NOMO-1 treated with dmso at 0.1 percent for 144 hours (cell line): ENCODE results near the gene SIPA1L3.

Experiments used
- DNase-seq: peaks from one replicate; lab custom pipeline; 2025; ENCODE audit not compliant: unreplicated experiment; lab: John Stamatoyannopoulos, UW

Gene SIPA1L3

DNA sequence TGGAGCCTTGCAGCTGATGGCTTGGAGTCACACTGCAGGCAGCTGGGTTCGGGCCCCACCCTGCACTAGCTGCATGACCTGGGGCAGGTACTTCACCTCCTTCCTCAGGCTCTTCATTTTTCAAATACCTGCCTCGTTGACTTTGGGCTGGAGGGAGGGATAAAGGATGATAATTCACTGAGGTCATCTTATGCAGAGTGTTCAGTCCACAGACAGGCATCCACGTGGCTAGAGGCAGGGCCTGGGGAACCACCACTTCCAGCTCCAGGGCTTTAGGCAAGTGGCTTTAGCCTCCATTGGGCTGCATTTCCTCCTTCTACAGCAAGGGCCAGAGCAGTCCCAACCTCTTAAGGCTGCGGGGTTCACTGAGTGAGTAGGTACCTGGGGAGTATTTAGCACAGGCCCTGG, 84.8 kb downstream of the SIPA1L3 start:
- no peak for DNase-seq

DNA sequence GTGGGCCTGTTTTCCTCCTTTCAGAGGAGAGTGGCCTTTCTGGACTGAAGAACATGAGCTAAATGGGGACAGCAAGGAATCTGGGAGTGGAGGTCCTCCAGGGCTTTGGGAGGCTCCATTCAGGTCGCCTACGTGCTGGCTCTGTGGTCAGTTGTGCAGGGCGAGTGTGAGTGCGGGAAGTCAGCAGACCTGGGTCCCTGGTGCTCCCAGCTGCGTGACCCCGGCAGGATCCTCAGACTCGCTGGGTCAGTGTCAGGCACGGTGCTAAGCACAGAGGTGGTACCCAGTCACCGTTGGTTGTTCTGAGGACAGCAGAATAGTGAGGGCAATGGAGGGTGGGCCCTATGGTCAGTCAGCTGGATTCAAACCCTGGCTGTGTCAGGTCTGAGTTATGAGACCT, 85.8 kb downstream of the SIPA1L3 start:
- DNase-seq: no peak

DNA sequence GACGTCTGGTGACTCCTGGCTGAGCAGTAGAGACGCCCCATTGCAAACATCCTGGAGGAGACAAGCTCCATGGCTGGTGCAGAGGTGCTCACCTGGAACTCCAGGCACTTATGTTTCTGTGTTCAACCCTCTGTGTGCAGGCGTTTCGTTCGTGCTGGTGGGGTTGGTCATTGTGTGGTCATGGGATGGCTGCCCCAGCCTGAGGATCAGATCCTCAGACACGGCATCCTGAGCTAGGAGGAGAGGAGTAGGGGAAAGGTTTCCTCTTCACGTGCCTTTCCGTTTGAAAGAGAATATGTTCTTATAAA, 87.8 kb downstream of the SIPA1L3 start:
- DNase-seq: no peak

DNA sequence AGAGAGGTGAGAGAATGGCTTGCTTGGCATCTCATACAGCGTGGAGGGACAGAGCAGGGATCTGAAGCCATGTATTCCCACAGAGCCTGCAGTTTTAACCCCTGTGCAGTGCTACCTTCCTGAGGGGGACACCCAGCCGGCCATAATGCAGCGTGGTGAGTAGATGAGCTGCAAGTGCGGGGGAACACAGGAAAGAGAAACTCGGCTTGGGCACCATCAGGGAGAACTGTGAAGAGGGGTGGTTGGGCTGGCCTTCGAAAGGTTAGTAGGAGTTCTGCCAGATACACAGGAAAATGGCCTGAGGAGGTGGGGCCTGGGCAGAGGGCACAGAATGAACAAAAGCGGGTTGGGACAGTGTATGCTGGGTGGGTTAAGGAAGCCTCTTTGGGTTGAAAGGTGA, 88.3 kb downstream of the SIPA1L3 start:
- DNase-seq: no peak

DNA sequence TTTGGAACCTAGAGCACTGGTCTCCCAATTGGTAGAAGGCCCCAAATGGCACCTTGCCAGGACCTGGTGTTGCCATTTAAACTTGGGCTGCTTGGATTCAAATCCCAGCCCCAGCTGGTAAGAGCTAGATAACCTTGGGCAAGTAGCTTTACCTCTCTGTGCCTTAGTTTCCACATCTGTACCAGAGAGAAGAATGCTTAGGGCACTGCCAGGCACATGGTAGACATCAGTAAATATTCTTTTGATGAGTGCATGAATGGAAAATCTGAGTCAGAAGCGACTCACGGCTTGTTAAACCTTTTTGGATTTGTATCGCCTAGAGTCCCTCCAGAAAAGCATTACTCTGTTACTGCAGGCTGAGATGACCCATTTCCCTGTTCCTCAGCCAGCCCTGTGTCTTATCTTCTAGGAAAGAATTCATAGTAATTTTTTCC, 90.9 kb downstream of the SIPA1L3 start:
- DNase-seq: no peak

DNA sequence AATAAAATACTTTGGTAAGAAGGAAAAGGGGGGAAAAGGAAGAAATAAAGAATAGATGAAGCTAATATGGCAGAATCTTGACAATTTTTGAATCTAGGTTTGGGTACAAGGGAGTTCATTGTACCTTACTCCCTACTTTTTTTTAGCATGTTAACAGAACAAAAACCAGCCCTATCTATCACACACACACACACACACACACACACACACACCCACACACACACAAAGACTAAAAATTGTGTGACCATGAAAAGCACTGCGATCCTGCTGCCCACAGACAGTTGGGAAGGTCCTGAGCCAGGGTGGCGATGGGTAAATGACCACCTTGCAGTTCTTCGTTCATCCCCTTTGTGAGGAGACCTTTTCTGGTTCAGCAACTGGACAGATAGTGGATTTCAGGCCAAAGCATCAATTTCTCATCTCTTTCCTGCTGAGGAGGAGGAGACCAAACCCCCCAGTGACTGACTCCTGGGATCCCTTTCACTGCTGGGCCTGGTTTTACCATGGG, 91.8 kb downstream of the SIPA1L3 start:
- DNase-seq: no peak

DNA sequence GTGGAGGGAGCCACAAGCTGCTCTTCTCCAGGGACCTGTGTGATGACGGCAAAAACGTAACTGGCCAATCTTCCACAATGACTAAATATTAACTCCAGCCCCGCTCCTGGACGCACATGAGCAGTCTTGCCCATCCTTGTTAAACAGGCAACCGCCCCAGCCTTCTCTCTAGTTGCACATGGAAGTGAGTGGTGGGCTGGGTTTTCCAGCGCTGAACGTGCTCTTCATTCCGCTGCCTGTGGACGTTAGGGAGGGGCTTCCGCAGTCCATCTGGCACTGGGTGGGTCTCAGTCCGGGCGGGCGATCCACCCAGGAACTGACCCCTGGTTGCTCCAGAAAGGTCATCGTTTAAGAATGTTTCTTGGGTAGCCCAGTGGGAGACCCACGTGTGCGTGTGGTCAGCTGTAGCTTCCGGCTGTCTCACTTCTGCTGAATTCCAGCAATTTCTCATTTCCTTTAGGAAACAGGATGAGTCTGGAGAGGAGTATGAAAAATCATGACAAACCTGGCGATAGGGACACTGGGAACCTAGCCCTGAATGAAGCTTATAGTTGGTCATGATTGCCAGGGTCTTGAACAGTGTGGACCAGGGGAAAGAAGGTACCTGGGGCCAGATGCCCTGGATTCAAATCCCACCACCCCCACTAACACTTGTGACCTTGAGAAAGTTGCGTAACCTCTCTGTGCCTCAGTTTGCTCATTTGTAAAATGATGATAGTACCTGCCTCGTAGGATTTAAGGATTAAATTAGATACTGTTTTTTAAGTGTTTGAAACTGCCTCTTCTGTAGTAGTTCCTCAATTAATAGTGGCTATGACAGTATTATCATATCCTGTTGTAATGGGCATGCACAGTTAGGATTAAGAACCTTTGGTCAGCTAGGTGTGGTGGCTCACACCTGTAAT, 92.6 kb downstream of the SIPA1L3 start:
- DNase-seq: no peak

DNA sequence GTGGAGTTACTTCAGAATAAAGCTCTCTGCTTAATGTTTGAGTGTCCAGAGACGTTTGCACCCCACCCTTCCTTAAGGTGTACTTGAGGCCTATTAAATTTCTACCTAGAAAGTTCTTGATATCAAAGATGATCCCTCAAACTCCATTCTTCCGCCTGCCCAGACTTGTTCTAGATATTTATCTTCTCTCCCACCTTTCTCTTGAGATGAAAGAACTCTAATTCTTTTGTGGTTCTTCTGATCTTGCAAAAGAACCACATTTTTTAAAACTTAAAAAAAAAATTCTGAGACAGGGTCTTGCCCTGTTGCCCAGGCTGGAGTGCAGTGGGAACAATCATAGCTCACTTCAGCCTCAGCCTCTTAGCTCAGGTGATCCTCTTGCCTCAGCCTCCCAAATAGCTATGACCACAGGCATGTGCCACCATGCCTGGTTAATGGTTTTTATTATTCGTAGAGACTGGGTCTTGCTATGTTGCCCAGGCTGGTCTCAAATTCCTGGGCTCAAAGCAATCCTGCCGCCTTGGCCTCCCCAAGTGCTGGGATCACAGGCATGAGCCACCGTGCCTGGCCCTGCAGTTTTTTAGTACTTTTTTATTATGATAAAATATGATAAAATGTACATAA, 94.3 kb downstream of the SIPA1L3 start:
- DNase-seq: no peak

DNA sequence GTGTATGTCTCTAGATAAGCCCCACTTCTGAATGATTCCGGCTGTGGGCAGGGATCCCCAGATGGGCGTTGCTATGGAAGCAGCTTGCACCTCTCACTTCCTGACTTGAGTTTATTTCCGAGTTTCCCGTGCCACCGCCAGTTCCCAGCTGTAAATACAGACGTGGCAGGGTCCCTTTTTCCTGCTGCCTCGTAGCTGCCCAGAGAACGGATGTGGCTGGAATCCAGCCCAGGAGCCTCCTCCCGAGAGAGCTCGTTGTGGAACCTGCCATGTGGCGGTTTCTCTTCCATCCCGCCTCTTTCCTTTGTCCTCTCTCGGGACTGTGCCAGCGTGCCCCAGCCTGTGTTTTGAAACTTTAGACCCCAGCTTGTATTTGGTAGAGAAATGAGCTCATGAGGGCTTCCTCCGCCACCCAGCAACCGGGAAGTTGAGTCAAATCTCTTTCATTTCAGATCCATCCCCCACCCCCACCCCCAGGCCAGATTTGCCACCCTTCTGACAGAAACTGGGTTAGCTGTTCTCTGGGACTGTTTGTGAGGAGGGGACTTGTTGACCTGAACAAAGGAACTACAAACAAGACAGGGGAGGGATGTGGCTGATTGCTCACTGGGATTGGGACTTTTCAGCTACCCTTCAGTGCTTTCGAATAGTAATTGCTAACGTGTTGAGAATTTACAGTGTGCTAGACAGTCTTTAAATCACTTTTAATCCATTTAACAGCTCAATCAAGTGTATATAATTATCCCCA, 96.6 kb downstream of the SIPA1L3 start:
- DNase-seq: no peak

DNA sequence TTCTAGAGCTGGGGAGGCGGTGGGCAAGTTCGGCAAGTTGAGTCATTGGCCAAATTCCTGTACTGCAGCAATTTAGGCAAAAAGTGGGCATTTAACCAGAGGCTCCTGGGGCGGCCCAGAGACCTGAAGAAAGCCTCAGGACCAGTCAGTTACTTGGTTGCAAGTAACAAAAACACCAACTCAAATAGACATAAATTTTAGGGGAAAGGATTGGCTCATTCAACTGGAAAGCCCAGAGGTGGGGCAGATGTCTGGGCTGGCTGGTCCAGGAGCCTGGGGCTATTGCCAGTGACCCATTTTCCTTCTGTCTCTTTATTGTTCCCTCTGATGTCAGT, 97.1 kb downstream of the SIPA1L3 start:
- no peak for DNase-seq

DNA sequence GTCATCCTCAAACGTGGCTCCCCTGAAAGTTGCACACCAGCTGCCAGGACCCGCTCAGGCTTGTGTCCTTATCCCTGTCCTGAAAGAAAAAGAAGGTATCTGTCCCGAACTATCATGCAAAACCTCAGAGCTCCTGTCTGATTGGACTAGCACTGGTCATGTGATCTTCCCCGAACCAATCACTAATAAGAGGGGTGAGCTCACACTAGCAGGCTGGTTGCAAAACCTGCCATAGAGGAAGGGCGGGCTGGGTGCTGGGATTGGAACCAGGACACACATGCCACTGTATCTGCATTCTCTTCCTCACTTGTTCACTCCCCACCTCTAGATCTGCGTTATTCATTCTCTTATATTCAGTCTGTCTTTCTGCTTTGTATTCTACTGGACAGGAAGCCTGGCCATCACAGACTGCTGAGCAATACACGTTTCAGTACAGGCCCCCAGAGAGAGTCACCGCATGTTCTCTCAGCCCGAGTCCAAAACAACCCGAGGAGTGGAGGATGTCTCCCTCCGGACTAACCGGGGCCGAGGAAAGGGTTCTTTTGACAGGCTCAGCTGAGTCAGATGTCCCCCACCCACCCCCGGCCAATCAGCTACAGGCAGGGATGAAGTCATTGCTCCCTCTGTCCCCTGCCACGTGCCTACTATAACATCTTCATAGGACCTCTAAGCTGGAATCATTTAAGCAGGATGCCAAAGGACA, 97.7 kb downstream of the SIPA1L3 start:
- no peak for DNase-seq

DNA sequence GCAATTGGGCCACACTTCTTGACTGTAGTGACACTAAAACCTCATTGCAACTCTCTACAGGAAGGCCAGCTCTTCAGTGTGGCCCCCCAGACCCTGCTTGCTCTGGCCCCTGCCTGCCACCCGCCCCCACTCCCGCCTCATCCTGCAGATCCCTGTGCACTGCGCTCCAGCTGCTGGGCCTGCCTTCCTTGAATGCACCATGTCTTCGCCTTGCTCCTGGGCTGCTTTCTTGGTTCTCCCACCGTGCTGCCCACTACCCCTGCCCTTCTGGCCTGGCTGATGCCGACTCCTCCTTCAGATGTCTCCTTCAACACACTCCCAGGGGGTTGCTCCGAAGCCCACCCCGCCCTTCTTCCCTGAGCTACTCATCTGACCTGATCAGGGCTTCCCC, 98.2 kb downstream of the SIPA1L3 start:
- DNase-seq: no peak

DNA sequence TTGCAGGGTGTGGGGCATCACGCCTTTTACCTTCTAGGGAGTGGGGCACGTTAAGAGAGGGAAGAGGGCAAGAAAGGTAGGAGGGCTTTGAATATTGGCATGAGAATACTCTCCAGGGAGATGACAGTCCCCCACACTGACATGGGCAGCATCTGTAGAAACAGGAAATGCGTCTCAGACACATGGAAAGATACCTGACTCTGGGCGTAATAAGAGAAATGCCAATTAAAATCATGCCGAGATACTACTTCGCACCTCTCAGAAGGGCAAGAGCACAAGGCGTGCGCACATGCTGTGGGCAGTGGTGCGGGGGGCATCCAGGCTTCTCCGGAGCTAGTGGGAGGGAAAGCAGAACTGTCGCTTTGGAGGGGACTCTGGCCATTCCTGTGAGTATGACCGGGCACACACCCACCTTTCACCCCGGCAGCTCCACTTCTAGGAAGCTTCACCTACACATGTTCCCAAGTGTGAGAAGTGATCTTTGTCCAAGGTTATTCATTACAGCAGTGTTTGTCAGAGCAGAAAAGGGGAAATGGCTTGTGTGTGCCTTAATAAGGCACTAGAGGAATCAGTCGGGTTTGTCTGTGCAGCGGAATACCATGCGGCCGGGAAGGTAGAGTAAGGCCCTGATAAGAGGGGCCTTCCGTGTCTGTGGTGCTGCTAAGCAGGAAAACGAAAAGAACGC, 99.5 kb downstream of the SIPA1L3 start:
- no peak for DNase-seq

DNA sequence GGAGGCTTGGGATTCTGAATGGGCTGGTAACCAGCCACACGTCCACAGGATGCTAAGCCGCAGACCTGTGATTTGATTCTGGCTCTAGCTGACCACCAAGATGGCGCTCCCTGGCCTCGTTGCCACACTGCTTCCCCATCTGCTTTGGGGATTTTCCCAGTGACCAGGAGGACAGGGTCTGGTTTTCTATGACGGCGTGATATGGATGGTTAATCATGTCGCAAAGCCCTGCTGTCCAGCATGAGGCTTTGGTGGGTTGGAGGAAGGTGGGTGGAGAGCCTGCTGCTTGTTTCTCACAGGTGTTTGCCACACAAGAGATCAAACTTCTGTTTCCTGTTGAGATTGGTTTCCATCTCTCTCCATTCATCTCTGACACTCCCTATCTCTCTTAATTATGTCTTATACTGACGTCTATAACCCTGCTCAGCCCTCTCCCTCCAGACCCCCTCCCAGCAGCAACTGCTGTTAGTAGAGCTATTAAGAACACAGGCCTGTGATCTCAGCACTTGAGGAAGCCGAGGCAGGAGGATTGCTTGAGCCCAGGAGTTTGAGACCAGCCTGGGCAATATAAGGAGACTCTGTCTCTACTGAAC, 102.7 kb downstream of the SIPA1L3 start:
- no peak for DNase-seq

DNA sequence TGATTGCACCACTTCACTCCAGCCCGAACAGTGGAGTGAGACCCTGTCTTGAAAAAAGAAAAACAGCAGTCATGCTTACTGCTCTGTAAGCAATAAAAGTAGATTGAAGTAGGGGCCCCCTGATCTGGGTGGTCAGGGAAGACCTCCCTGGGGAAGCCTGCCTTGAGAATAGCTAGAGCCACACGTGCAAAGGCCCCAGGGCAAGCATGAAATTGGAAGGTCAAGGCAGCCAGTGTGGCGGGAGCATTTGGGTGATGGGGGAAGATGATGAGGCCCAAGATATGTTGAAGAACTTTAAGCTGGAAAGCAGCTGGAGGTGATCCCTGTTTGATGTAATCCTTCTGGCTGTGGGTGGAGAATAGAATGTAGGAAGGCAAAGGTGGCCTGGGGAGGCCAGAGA, 104.4 kb downstream of the SIPA1L3 start:
- no peak for DNase-seq

DNA sequence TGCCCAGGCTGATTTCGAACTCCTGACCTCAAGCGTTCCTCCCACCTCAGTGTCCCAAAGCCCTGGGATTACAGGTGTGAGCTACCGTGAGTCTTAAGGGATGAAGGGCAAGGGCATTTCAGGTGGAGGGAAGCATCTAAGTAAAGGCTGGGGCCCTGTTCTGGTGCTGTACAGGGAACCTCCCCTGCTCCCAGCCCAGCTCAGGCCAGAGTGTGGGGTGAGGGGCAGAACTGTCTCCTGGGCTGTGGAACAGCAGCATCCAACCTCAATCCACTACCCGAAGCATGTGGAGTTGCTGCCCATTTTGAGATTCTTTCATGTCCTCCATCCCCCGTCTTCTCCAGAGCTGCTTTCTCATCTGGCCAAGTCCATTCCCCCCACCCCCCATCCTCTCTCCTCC, 105.3 kb downstream of the SIPA1L3 start:
- no peak for DNase-seq

DNA sequence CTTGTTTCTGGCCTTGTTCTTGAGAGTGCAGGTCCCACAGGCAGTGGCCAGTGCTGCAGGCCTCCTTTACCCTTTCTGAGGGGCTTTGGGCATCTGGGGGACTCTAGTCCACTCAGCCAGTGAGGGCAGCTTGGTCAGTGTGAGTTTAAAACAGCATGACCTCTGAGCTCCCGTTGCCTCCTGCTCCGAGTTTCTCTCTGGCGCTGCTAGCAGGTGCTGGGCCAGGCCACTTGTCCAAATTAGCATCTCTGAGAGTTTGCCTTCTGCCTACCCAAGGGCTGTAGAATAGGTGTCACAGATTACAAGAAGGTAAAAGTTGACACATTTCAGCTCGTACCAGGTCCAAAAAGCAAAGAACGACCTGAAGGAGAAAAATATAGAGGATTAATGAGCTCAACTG, 105.9 kb downstream of the SIPA1L3 start:
- no peak for DNase-seq

DNA sequence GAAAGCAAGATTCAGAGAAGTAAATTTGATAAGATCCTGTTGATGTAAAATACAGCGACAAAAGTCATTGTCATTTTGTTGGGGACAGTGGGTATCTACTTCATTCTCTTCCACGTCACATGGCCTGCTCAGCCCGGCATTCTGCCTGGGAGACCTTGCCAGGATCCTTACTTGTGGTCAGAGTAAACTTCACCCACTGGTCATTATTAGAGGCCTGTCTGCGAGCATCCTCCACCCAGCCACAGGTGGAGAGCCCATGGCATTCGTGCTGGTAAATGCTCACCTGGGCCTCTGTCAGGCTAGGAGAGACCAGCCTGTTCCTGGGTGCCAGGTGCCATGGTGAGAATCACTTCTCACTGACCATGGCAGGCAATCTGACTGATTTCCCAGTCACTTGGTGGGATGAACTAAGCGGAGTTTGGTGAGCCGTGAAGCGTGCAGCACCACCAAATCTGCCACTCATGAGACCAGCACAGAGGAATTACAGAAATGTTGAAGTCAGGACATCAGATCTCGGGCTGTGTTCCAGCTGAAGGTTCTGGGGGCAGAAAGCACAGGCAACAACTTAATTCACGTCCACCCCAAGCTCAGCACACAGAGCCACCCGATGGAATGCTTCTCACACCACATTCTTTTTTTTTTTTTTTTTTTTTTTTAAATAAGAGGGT, 107.0 kb downstream of the SIPA1L3 start:
- no peak for DNase-seq

DNA sequence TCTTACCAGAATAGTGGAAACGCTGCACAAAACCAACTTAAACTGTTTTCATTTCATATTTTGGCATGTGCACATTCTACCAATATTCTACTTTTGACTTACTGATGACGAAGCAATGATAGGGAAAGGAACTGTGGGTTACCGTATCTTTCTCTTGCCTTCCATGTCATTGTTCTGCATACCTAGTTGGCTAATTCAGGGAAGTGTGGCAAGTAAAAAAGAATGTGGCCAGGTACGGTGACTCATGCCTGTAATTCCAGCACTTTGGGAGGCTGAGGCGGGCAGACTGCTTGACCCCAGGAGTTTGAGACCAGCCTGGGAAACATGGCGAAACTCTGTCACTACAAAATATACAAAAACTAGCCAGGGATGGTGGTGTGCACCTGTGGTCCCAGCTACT, 108.2 kb downstream of the SIPA1L3 start:
- no peak for DNase-seq

DNA sequence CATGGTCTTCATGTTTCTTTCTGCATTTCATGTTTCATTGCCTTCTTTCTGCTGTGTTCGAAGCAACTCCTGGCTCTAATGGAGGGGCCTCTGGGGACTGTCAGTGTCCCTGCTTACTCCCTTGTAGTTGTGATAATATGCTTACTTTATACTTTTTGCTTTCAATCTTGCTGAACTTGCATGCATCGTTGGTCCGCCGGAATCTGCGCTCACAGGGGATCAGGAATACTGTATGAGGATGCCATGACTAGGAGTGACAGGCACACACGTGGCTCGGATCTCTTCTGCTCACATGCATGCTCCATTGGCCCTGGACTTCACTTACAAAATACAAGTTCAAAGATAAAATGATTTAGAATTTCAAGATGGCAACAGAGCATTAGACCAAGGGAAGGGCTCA, 108.8 kb downstream of the SIPA1L3 start:
- no peak for DNase-seq
